T-helper 2 cell (primary cell): ENCODE data around the gene MTG2.

Experiments used
- DNase-seq, 5 experiments: peaks; one replicate each; pipeline versions ENCODE4 v3.0.0 to v3.0.0-alpha.2; 2012 to 2022

Gene MTG2

DNA sequence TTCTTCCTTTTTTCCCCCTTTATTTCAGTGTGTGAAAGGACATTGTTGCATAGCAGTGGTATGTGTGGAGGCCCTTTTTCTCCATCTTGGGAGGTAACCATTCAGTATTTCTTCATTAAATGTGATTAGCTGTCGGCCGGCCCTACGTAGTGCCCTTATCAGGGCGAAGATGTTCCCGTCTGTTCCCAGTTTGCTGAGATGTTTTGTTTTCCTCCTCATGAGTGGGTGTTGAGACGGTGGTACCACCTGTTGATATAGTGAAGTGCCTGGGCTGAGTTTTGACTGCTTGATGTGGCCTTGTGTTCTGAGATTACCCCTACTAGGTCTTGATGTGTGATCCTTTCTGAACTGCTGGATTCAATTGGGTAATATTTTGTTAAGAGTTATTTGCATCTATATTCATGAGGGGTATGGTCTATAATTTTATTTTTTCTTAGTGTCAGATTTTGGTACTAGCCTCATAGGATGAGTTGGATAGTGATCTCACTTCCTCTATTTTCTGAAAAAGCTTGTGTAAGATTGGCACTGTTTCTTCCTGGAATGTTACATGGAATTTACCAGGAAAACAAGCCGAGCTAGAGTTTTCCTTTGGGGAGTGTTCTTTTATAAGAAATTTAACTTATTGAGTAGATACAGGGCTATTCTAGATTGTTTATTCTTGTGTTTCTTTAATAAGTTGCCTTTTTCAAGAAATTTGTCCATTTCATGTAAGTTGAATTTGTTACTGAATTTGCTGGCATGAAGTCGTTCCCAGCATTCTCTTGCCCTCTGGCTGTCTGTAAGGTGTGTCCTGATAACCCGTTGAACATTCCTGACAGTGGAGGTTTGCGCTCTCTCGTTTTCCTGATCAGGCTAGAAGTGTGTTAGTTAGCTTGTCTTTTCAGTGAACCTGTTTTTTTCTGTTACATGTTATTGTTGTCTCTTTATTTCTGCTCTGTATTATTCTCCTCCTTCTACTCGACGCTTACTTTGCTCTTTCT lies 4.3 kb downstream of the MTG2 start:
- no peak for DNase-seq

DNA sequence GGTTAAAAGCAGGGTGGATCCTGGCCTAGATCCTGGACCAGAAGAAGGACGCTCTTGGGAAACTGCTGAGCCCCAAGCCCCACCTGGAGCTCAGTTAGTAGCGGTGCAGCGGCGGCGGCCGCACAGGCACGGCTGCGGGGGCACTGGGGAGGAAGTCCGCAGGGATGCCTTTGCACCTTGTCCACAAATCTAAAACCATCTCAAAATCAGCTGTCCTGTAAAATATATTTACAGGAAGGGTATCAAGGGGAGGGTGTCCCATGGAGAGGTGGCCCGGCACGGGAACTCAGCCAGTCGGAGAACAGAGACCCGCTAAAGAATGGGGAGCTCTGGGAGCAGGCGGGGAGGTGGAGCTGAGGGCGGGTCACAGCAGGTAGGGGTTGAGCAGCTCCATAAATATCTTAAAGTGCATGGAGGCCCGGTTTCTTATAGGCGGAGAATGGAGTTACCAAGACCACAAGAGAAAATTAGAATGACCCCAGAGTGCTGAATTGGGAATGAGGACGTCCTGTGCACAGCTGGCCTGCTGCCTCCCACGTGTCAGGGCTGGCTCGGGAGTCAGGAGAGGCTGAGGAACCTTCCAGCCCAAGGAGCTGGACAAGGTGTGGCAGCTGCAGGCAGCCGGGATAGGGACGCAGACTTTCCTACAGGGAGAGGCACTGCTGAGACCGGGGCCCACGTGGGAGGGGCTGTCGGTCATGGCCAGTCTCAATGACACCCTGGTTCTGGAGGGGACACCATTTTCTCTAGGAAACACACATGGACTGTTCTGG lies 8.0 kb downstream of the MTG2 start:
- DNase-seq: no peak

DNA sequence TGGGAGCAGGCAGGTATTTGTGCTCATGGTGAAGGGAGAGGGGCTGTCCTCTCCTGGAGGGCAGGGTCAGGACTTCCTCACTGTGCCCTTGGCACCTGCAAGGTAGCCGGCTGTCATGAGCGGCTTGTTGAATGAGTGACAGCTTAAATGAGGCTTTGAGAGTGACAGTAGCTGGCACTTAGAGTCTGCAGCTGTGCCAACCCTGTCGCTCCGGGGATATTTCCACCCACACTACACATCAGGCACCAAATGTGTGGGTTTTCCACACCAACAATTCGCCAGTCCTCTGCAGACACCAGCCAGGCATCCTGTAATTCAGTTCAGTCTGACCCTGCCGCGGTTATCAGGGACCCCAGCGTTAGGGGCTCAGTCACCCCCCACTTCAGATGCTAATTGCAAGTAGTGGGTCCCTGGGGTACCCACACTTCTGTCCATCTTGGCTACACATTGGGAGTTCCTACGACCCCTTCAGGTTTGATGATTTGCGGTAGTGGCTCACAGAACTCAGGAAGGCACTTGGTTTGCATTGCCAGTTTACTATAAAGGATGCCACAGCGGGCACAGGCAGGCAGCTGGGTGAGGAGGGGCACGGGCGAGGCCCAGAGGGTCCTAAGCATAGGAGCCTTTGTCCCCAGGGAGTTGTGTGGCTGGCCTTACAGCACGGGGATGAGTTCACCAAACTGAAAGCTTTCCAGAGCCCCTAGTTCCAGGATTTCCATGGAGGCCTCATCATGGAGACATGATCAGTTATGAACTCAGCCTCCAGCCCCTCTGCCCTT lies 9.1 kb downstream of the MTG2 start:
- no peak for DNase-seq

DNA sequence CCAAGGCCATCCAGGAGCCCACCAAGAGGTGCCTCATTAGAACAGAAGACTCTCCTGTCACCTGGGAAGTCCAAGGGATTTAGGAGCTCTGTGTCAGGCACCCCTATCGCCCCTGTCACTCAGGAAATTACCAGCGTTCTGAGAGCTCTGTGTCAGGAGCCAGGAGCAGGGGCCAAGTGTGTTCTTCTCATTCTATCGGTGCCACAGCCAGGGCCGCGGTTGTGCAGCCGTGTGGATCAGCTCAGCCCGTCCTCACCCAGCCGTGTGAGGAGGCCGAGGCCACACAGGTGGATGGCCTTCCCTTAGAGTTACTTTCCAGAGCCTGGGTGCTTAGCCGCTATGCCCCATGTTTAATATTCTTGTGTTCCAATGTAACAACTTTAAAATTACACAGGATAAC lies 9.8 kb downstream of the MTG2 start:
- DNase-seq: no peak

DNA sequence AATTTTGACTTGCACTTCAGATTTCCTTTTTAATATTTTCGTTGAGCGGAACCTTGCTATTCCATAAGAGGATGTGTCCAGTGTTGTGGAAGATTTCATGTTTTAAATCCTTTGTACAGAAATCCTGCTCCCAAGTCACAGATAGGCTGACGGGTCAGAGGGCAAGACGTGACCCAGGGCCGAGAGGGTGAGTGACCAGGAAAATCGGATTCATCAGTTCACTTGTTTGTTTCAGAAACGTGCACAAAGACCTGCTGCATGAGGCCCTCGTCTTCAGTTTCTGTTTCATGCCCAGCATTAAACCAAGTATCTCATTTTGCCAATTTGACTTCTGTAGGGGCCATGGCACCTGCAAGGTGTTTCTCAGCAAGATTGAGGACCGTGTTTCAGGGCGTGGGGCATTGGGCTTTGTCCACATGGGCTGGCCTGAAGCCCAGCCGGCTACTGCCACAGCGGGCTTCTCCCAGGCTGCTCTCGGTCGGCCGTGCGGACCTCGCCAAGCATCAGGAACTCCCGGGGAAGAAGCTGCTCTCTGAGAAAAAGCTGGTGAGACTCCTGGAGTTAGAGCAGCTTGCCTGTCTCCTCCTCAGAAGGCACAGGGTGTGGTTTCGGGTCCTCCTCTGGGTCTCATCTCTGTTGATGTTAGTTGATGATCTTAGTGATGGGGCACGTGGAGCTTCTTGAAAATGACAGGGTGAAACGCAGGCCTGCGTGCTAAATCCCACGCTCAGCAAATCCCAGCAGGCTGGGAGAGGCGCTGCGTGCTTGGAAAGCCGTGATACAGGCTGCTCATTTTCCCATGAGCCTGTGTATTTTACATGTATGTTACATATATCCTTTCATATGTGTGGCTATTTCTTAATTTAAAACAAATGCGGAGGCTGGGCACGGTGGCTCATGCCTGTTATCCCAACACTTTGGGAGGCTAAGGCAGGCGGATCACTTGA lies 10.5 kb downstream of the MTG2 start:
- no peak for DNase-seq

DNA sequence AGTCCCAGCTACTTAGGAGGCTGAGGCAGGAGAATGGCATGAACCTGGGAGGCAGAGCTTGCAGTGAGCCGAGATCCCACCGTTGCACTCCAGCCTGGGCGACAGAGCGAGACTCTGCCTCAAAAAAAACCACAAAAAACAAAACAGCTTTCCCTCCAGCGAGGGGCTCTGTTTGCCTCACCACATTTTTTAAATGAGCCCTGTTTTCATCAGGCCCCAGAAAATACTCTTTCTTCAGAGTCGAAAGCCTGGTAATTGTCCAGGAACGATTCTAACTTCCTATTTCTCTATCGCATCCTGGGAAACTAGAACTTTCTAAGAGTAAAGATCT lies 12.2 kb downstream of the MTG2 start:
- DNase-seq: no peak

DNA sequence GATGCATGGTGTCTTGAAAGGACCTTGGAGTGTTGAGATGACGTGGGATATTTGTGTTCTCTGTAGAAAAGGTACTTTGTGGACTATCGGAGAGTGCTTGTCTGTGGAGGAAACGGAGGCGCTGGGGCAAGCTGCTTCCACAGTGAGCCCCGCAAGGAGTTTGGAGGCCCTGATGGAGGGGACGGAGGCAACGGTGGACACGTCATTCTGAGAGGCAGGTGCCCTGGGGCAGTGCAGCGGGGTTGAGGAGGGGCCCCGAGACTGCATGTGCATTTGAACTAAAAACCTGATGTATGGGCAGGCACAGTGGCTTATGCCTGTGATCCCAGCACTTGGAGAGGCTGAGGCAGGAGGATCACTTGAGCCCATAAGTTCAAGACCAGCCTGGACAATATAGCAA lies 12.9 kb downstream of the MTG2 start:
- no peak for DNase-seq

DNA sequence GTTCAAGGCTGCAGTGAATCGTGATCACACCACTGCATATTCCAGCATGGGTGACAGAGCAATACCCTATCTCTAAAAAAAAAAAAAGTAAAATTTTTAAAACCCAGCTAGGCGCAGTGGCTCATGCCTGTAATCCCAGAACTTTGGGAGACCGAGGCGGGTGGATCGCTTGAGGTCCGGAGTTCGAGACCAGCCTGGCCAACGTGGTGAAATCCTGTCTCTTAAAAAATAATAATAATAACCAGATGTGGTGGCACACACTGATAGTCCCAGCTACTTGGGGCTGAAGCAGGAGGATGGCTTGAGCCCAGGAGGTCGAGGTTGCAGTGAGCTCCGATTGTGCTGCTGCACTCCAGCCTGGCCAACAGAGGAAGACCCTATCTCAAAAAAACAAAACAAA lies 13.5 kb downstream of the MTG2 start:
- no peak for DNase-seq

DNA sequence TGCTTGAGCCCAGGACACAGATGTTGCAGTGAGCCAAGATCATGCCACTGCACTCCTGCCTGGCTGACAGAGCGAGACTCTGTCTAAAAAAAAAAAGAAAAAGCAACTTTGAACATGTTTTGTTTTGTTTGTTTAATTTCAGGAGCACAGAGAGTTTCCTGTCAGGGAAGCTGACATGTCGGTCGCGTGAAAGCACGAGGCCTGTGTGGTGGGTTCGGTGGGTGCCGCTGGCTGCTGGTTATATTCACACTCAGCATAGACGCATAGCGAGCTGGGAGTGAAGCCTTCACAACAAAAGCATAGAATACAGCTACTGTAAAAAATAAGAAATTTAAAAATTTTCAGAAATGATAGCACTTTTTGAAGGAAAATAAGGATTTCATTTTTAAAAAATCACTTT lies 14.5 kb downstream of the MTG2 start:
- DNase-seq: no peak

DNA sequence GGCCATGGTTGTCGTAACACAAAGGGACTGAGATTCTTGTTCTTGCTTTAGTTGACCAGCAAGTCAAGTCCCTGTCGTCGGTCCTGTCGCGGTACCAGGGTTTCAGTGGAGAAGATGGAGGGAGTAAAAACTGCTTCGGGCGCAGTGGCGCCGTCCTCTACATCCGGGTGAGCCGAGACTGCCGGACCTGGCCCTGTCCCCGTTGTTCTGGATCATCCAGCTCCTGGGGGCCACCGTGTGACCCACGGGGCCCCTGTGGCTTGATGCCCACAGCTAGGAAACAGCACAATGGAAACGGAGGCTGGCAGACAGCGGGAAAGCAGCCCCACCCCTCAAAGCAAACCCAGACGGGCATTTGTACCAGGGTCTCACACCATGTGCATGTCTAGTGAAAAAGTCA lies 15.0 kb downstream of the MTG2 start:
- DNase-seq: no peak

DNA sequence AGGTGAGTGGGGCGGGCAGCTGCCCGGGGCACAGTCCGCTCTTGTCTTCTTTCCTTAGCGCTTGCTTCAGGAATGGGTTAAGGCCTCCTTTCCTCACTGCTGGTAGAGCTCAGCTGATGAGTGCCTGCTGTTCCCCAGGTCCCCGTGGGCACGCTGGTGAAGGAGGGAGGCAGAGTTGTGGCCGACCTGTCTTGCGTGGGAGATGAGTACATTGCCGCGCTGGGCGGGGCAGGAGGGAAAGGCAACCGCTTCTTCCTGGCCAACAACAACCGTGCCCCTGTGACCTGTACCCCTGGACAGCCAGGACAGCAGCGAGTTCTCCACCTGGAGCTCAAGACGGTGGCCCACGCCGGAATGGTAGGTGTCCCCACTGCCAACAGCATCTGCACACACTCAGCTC lies 15.7 kb downstream of the MTG2 start:
- DNase-seq: no peak

DNA sequence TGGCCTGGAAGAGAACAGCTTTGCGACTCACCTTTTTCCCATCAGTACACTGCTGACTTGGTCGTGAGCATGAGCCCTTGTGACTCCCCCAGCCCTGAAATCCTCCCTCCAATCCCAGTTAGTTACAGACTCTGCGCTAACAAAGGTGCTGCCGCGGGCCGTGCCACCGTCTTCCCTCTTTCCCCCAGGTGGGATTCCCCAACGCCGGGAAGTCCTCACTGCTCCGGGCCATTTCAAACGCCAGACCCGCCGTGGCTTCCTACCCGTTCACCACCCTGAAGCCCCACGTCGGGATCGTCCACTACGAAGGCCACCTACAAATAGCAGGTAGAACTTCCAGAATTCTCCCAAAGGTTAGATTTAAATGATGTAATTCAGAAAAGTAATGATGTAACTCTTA lies 16.1 kb downstream of the MTG2 start:
- no peak for DNase-seq

DNA sequence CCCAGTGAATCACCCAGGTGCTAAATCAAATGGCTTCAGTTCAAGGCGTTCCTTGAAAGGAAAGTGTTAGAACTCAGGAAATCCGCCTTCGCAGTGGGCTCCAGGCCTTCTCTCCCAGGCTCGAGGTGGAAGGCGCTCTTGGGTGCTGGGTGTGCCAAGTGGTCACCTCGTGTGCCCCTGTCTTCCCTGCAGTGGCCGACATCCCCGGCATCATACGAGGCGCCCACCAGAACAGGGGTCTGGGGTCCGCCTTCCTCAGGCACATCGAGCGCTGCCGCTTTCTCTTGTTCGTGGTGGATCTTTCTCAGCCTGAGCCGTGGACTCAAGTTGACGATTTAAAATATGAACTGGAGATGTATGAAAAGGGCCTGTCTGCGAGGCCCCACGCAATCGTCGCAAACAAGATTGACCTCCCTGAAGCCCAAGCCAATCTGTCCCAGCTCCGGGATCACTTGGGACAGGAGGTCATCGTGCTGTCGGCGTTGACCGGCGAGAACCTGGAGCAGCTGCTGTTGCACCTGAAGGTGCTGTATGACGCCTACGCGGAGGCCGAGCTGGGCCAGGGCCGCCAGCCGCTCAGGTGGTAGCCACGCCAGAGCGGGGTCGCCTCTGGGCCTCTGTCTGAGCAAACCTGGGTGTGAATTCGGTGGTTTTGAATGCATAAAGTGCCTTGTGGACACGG lies 17.8 kb downstream of the MTG2 start:
- DNase-seq: no peak

DNA sequence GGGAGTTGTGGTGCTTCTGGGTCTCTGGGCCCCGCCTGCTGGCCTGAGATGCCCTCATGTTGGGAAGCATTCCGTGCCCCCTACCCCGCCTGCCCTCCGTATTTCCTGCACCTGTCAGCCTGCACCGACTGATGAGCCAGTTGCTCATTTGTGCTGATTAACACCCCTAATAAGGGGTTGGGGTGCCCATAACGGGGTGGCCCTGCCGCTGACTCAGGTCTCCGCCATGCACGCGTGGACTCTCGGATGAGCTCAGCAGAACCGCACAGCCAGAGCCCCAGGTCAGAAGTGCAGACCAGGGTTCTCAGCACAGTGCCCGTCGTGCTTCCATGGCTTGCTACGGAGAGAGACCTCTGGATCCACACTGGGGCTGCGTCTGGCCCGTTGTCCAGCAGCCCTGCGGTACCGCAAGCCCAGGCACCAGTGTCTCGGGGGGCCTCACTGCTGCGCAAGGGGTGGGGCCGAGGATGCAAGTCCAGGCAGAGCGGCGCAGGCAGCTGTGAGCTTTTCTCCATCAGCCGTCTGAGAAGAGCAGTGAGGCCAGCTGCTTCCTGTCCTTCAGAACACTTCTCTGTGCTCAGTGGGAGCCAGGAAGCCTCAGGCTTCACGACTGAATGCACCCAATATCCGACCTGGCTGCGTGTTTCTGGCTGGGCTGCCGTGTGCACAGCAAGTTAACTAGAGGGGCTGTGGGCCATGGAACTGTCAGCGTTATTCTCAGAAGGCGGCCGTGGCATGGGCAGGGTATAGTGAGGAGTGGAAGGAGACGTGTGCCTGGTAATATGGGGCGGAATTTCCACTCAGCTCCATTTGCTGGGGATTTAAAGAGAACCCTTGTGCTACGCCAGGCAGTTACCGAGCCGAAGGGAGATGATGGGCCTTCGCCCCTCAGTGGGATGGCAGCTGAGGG lies 18.6 kb downstream of the MTG2 start:
- no peak for DNase-seq

DNA sequence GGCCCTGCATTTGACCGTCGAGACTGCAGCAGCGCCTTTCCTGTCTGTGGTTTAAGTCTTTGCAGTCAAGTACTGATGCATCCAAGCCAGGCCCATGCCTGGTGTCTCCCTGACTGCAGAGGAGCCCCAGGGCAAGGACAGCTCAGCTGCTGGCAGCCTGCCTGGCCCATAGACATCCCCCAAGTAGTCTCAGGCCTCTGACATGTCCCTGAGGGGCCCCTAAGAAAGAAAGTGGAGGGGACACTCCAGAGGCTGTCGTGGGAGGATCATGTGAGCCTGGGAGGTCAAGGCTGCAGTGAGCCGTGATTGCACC lies 19.2 kb downstream of the MTG2 start:
- DNase-seq: no peak

DNA sequence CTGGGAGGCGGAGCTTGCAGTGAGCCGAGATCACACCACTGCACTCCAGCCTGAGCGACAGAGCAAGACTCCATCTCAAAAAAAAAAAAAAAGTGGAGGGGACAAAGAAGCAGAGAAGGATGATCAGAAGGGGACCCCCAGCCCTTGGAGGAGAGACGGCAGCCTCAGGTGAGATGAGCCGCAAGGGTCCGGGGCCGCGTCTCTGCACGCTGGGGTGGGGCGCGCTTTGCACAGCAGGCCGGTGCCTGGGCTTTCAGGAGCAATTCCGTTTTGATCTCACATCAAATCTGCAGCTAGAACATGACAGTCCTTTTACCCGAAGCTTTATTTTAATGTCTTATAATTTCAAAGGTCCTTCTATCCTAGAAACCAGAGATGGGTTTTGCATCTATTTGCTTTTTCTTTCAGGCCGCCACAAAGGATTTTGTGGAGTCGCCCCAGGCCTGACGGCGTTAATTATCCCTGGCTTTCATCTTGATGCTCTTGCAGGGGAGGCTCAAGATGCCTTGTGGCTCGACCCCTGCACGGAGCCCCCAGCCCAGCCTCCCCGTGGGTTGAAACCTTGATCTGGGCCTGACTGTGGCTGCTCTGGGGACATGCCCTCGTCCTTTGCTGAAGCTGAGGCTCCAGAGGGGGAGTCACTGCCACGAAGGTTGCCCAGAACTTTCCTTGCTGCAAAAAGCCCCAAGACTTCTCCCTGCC lies 20.0 kb downstream of the MTG2 start:
- no peak for DNase-seq

DNA sequence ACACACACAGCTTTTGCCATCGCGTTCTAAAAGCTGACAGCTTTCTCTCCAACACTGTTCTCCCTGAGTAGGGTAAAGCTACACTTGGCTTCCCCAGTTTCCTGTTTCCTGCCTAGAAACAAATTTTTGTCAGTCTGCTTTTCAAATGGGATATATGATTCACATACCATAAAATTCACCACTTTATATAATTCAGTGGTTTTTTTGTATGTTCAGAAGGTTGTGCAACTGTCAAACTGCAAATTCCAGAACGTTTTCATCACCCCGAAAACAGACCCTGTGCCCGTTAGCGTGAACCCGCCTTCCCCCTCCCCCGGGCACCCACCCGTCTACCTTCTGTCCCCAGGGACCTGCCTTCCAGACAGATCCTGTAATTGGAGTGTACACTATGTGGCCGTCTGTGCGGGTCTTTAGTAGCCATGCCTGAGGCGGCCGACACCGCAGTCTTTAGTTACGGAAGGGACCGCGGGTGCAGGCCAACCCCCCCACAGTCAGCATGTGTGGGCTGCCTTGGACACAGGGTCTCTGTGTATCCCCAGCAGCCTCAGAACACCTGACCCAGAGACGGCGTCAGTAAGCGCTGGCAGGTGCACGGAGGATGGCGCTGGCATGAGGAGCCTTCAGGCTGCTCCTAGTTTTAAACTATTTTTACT lies 20.7 kb downstream of the MTG2 start:
- DNase-seq: no peak

DNA sequence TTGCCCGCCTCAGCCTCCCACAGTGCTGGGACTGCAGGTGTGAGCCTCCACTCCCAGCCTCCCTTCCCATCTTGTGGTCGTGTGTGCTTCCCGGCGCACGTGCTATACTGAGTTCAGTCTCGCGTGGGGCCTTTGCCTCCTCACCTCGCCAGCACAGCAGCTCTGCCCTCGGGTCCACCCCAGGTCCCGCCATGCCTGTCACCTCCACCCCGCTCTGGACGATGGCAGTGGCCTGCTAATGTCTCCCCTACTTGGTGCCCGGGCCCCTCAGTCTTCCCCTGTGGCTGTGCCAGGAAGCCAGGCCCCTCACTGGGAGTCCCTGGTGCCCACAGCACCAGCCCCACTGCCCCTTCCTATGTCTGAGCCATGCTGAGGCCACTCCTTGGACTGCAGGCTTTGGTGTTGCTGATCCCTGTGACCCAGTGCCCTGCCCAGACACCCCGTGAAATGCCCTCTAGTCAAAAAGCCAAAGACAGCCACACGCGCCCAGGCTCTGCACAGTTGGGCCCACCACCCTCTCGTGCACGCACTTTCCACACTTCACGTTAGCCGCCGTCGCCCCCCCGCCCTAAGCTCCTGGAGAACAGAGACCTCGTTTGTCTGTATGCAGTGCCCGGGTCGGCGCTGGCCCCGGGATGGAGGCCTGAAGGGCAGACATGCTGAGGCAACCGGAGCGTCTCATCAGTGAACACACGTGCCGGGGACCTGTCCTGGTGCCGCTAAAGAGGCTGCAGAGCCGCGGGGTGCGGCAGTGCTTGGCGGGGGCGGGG lies 23.0 kb downstream of the MTG2 start:
- no peak for DNase-seq

DNA sequence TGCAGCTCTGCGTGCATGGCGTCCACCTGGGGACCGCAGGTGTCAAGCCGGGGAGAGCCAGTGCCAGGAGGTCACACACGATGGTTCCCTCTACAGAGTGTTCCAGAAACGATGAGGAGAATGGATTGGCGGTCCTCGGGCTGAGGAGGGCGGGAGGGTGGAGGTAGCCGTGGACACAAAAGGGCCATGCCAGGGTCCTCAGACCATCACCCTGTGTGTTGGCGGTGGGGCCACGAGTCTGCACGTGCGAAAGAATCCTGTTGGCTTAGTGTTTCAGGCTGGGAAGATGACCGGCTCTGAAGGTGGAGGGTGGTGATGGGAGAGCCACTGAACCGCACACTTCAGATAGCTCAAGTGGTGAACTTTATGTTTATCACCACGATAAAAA lies 23.6 kb downstream of the MTG2 start:
- DNase-seq: no peak
